ENCODE measurements around the gene EPHA3. TPM values are rescaled to one million over a fixed set of nuclear protein-coding genes. Genes with fewer than 3 reads are reported as not detected.

EPHA3 gene
- total RNA-seq, 1 donor from 2014 or later, result 24.6 TPM

GRCh38 chr3:89488800-89489580 is 381.6 kb downstream of the EPHA3 start:
- H3K27ac Mint-ChIP-seq (ENCODE audit: unreplicated experiment), result peak overlapping the region; percentile 21
- H3K27me3 Mint-ChIP-seq (ENCODE audit: low read depth), result no peaks in the 10 kb centered on the region
- no peak overlapping the region for H3K4me3 Mint-ChIP-seq
- TF ChIP-seq CTCF (conservative IDR thresholded peaks at IDR 0.05), result no peak
- H3K9me3 Mint-ChIP-seq, result peaks cover 11% of the 10 kb centered on the region
- H3K36me3 Mint-ChIP-seq (ENCODE audit: low read depth), result peaks cover 3% of the 10 kb centered on the region
- no peak for DNase-seq (ENCODE audit: low read depth, low spot score)
- H3K4me1 Mint-ChIP-seq, result no peaks in the 10 kb centered on the region

- H3K4me3 Mint-ChIP-seq, result no peak overlapping the region
- no peak overlapping the region for H3K27ac Mint-ChIP-seq (ENCODE audit: unreplicated experiment)
- H3K36me3 Mint-ChIP-seq (ENCODE audit: low read depth), result peaks cover 3% of the 10 kb centered on the region
- H3K9me3 Mint-ChIP-seq, result peaks cover 14% of the 10 kb centered on the region
- no peak for DNase-seq (ENCODE audit: low read depth, low spot score)
- no peaks in the 10 kb centered on the region for H3K27me3 Mint-ChIP-seq (ENCODE audit: low read depth)
- no peaks in the 10 kb centered on the region for H3K4me1 Mint-ChIP-seq
- no peak for TF ChIP-seq CTCF (conservative IDR thresholded peaks at IDR 0.05)
Observed at GRCh38 chr3:89490129-89490528, 382.7 kb downstream of the EPHA3 start.

GRCh38 chr3:89494734-89495133 is 387.3 kb downstream of the EPHA3 start:
- no peak overlapping the region for H3K27ac Mint-ChIP-seq (ENCODE audit: unreplicated experiment)
- H3K4me1 Mint-ChIP-seq, result no peaks in the 10 kb centered on the region
- H3K9me3 Mint-ChIP-seq, result peaks cover 6% of the 10 kb centered on the region
- peaks cover 3% of the 10 kb centered on the region for H3K36me3 Mint-ChIP-seq (ENCODE audit: low read depth)
- no peak for DNase-seq (ENCODE audit: low read depth, low spot score)
- no peak for TF ChIP-seq CTCF (conservative IDR thresholded peaks at IDR 0.05)
- H3K4me3 Mint-ChIP-seq, result no peak overlapping the region
- H3K27me3 Mint-ChIP-seq (ENCODE audit: low read depth), result no peaks in the 10 kb centered on the region

- TF ChIP-seq CTCF (conservative IDR thresholded peaks at IDR 0.05), result no peak
- H3K4me1 Mint-ChIP-seq, result no peaks in the 10 kb centered on the region
- H3K36me3 Mint-ChIP-seq (ENCODE audit: low read depth), result no peaks in the 10 kb centered on the region
- no peak for DNase-seq (ENCODE audit: low read depth, low spot score)
- H3K4me3 Mint-ChIP-seq, result no peak overlapping the region
- H3K9me3 Mint-ChIP-seq, result peaks cover 3% of the 10 kb centered on the region
- H3K27ac Mint-ChIP-seq (ENCODE audit: unreplicated experiment), result no peak overlapping the region
- no peaks in the 10 kb centered on the region for H3K27me3 Mint-ChIP-seq (ENCODE audit: low read depth)
Observed at GRCh38 chr3:89503891-89504391, 396.5 kb downstream of the EPHA3 start.

GRCh38 chr3:89504432-89504831 is 397.0 kb downstream of the EPHA3 start:
- Mint-ChIP-seq H3K9me3 (peaks cover 3% of the 10 kb centered on the region), H3K4me3 (no peak overlapping the region), H3K4me1 (no peaks in the 10 kb centered on the region), H3K27ac (ENCODE audit: unreplicated experiment) (no peak overlapping the region), H3K27me3 (ENCODE audit: low read depth) (no peaks in the 10 kb centered on the region), H3K36me3 (ENCODE audit: low read depth) (no peaks in the 10 kb centered on the region)
- TF ChIP-seq CTCF (conservative IDR thresholded peaks at IDR 0.05), result no peak
- no peak for DNase-seq (ENCODE audit: low read depth, low spot score)

Measured in neural crest cell (in vitro differentiated cells).